GM18951 (cell line): ENCODE data around the gene FAM186B.

Experiments used
- POLR2A ChIP-seq: IDR thresholded peaks from 4 replicates; pipeline ENCODE4 v1.6.1; 2011; ENCODE audit warnings: mild to moderate bottlenecking; ENCODE audit not compliant: insufficient read length, insufficient read depth; ENCODE audit errors: extremely low read depth
- in situ Hi-C: fragments of 300-500 bp; cut with MboI; formaldehyde crosslinking; loops from one replicate; pipeline ENCODE4 v1.12.0; 2022; ENCODE audit warnings: low sequenced_read_pairs, mixed read lengths, inconsistent platforms; ENCODE audit not compliant: unreplicated experiment

FAM186B gene

GRCh38 chr12:49552899-49553298 is 52.5 kb downstream of the FAM186B start:
- no peak for TF ChIP-seq POLR2A
- in situ Hi-C loops, result no loop called here

GRCh38 chr12:49552425-49552824 is 53.0 kb downstream of the FAM186B start:
- TF ChIP-seq POLR2A, result no peak
- in situ Hi-C loops, result no loop called here

GRCh38 chr12:49552014-49552413 is 53.4 kb downstream of the FAM186B start:
- in situ Hi-C loops, result no loop called here
- TF ChIP-seq POLR2A, result no peak

GRCh38 chr12:49550693-49551252 is 54.7 kb downstream of the FAM186B start:
- in situ Hi-C loops, result no loop called here
- no peak for TF ChIP-seq POLR2A

GRCh38 chr12:49549735-49550692 is 55.4 kb downstream of the FAM186B start:
- in situ Hi-C loops, result no loop called here
- TF ChIP-seq POLR2A, result no peak

GRCh38 chr12:49548822-49549648 is 56.4 kb downstream of the FAM186B start:
- no peak for TF ChIP-seq POLR2A
- in situ Hi-C loops, result no loop called here

- TF ChIP-seq POLR2A, result no peak
- in situ Hi-C loops, result no loop called here
Observed at GRCh38 chr12:49548481-49548821, 57.0 kb downstream of the FAM186B start.

GRCh38 chr12:49547090-49547690 is 58.2 kb downstream of the FAM186B start:
- in situ Hi-C loops, result no loop called here
- TF ChIP-seq POLR2A, result no peak

- in situ Hi-C loops, result no loop called here
- TF ChIP-seq POLR2A, result no peak
Observed at GRCh38 chr12:49546481-49546880, 59.0 kb downstream of the FAM186B start.

GRCh38 chr12:49545815-49546214 is 59.6 kb downstream of the FAM186B start:
- TF ChIP-seq POLR2A, result no peak
- in situ Hi-C loops, result no loop called here

- TF ChIP-seq POLR2A, result no peak
- in situ Hi-C loops, result no loop called here
Observed at GRCh38 chr12:49543914-49544815, 61.3 kb downstream of the FAM186B start.

- no peak for TF ChIP-seq POLR2A
- in situ Hi-C loops, result no loop called here
Observed at GRCh38 chr12:49543221-49543913, 62.1 kb downstream of the FAM186B start.

GRCh38 chr12:49542592-49543160 is 62.8 kb downstream of the FAM186B start:
- no peak for TF ChIP-seq POLR2A
- in situ Hi-C loops, result no loop called here
